Spleen (tissue), 11 donors: ENCODE results near the gene NCKIPSD. TPM values are rescaled to one million over a fixed set of nuclear protein-coding genes. Genes with fewer than 3 reads are reported as not detected.
"Not testable (repeated sequence)": the region's sequence is repeated elsewhere in the genome, so short reads cannot be mapped to it uniquely, and the experiment has no call there.

ENCODE experiments used
- DNase-seq: peaks from one replicate; pipeline ENCODE4 v3.0.0-alpha.2; 2020
- H3K27ac ChIP-seq, 8 donors: fragments of 200-600 bp; sonication (generic) in 7 of 8; 1 replicate in 4 of 8; 2 replicates in 4 of 8; pipeline versions ENCODE4 v1.5.0 to v1.8.0; 2016 to 2021; ENCODE audit warnings: inconsistent platforms in 4 of 8, mild to moderate bottlenecking in 4 of 8, moderate library complexity in 1 of 8
- H3K27me3 ChIP-seq, 7 donors: fragments of 200-600 bp; sonication (generic) in 6 of 7; replicated peaks in 1 of 7; 1 replicate in 4 of 7; 2 replicates in 3 of 7; pipeline versions ENCODE4 v1.5.0 to v1.8.0; 2016 to 2021; ENCODE audit warnings: inconsistent platforms in 3 of 7, mild to moderate bottlenecking in 1 of 7
- H3K36me3 ChIP-seq, 6 donors: fragments of 200-600 bp; sonication (generic) in 5 of 6; 1 replicate in 4 of 6; 2 replicates in 2 of 6; pipeline versions ENCODE4 v1.5.0 to v1.8.0; 2016 to 2021; ENCODE audit warnings: inconsistent platforms in 2 of 6
- H3K4me1 ChIP-seq, 6 donors: fragments of 200-600 bp; sonication (generic) in 5 of 6; 1 replicate in 3 of 6; 2 replicates in 3 of 6; pipeline versions ENCODE4 v1.5.0 to v1.8.0; 2016 to 2021; ENCODE audit warnings: inconsistent platforms in 3 of 6
- H3K4me3 ChIP-seq, 8 donors: fragments of 200-600 bp; sonication (generic) in 7 of 8; 1 replicate in 4 of 8; 2 replicates in 4 of 8; pipeline versions ENCODE4 v1.5.0 to v1.8.0; 2016 to 2021; ENCODE audit warnings: inconsistent platforms in 4 of 8, mild to moderate bottlenecking in 4 of 8, moderate library complexity in 2 of 8
- H3K9me3 ChIP-seq, 8 donors: fragments of 200-600 bp; sonication (generic) in 7 of 8; 1 replicate in 4 of 8; 2 replicates in 4 of 8; pipeline versions ENCODE4 v1.5.0 to v1.8.0; 2016 to 2021; ENCODE audit warnings: inconsistent platforms in 4 of 8
- CTCF ChIP-seq, 11 experiments: fragments of 200-600 bp in 7 of 11; fragments of 450-650 bp in 4 of 11; sonication (generic) in 4 of 11; IDR thresholded peaks in 8 of 11; conservative IDR thresholded peaks in 3 of 11; 1 replicate in 7 of 11; 2 replicates in 4 of 11; pipeline versions ENCODE4 v1.4.0 to v1.8.0; 2016 to 2021; ENCODE audit warnings: antibody characterized with exemption in 11 of 11, inconsistent platforms in 4 of 11, mild to moderate bottlenecking in 1 of 11
- POLR2A ChIP-seq, 3 donors: fragments of 450-650 bp; IDR thresholded peaks; one replicate each; pipeline ENCODE4 v1.5.1; 2017; ENCODE audit warnings: antibody characterized with exemption in 3 of 3, mild to moderate bottlenecking in 1 of 3
- POLR2AphosphoS5 ChIP-seq, 3 donors: sonication (generic); formaldehyde crosslinking; IDR thresholded peaks; one replicate each; pipeline ENCODE4 v1.5.1; 2017; ENCODE audit warnings: antibody characterized with exemption in 3 of 3
- WGBS, 5 donors: extraction: QIAGEN DNeasy Blood & Tissue Kit in 3 of 5; methylation state at CpG; one replicate each; pipeline versions ENCODE4 v1.1.5 to v1.1.7; 2013 to 2018; 5-methylcytosine and 5-hydroxymethylcytosine counted together
- intact Hi-C: fragments of 100-400 bp; cut with DNase I; formaldehyde crosslinking; loops from one replicate; pipeline ENCODE4 v1.15.0; 2023; ENCODE audit warnings: low total_unique reads
- polyA plus RNA-seq, 3 donors: library from polyadenylated mRNA; stranded (reverse); fragments of 200-250 nt; gene quantifications; one replicate each; pipeline ENCODE4 v1.2.1, GENCODE V29; 2013
- total RNA-seq, 7 donors: library from RNA; depleted of rRNA in 3 of 7; stranded (reverse); fragments of >200 nt in 3 of 7; fragmentation: NEBNext Ultra II Directional in 4 of 7; extraction: Animal tissue kit (Norgen Biotek cat#: 25700) in 4 of 7; gene quantifications; one replicate each; pipeline versions ENCODE4 v1.1.0 to v1.2.1, GENCODE V29; 2016 to 2021
- donor health status: healthy with polysubstance abuse.
- donor health status: DM: no; HTN: no; CAD: no; lungs with moderate emphysema.
- donor health status: DM: no; HTN: no; CAD: no.
- donor health status: Bipolar disorder and iron deficiency.
- donor health status: healthy.
- donor health status: DM: no; HTN: no; CAD: no.
- donor health status: DM: yes; HTN: yes; CAD: no.

NCKIPSD gene
- total and polyA plus RNA-seq, 10 donors, result 5.9 to 33.9 (median 17.8) TPM

GRCh38 chr3:48723725-48724124, 38.0 kb upstream of the NCKIPSD start:
- H3K4me1 ChIP-seq, result peaks cover 0 to 5% (median 0%) of the 10 kb centered on the region in 6 donors
- no peaks in the 10 kb centered on the region for H3K27me3 ChIP-seq
- WGBS, 5 donors, result 86 to 95% (median 88%) methylated on average over 7 of the region's 7 CpGs
- intact Hi-C loops, result no loop called here
- H3K9me3 ChIP-seq, result peaks cover 0 to 9% (median 0%) of the 10 kb centered on the region in 8 donors
- TF ChIP-seq CTCF (IDR thresholded peaks at IDR 0.05 in 8 of 11, conservative IDR thresholded peaks at IDR 0.05 in 3 of 11) (no peak), POLR2A (IDR thresholded peaks at IDR 0.05) (no peak), POLR2AphosphoS5 (IDR thresholded peaks at IDR 0.05) (no peak)
- H3K36me3 ChIP-seq, result no peaks in the 10 kb centered on the region
- DNase-seq, result no peak
- no peak overlapping the region for H3K27ac ChIP-seq
- H3K4me3 ChIP-seq, result no peak overlapping the region

- H3K4me3 ChIP-seq, intact Hi-C loops, H3K27ac ChIP-seq, H3K4me1 ChIP-seq, DNase-seq, H3K27me3 ChIP-seq, H3K9me3 ChIP-seq, H3K36me3 ChIP-seq: not testable (repeated sequence)
- 70 to 89% (median 77%) methylated on average over 3 of the region's 3 CpGs for WGBS, 5 donors
These were observed 37.6 kb upstream of the NCKIPSD start for GRCh38 chr3:48723293-48723692.

- H3K27me3 ChIP-seq, result no peaks in the 10 kb centered on the region
- peak within 1 kb of the TSS; percentile 65 to 89 (median 78) for H3K4me3 ChIP-seq
- H3K27ac ChIP-seq, result peak within 1 kb of the TSS; percentile 76 to 94 (median 92)
- peak; percentile 100 for DNase-seq
- peak in 2 of 3 donors; percentile 34 to 57 for TF ChIP-seq POLR2A (IDR thresholded peaks at IDR 0.05)
- peak; percentile 92 to 97 (median 94) for TF ChIP-seq POLR2AphosphoS5 (IDR thresholded peaks at IDR 0.05)
- peak in 3 of 11 experiments; percentile 15 to 35 (median 25) for TF ChIP-seq CTCF (IDR thresholded peaks at IDR 0.05 in 8 of 11, conservative IDR thresholded peaks at IDR 0.05 in 3 of 11)
- WGBS, 5 donors, result 2 to 4% (median 3%) methylated on average over 31 to 38 of the region's 38 CpGs
- peaks cover 25 to 54% (median 45%) of the 10 kb centered on the region in 6 donors for H3K4me1 ChIP-seq
- H3K36me3 ChIP-seq, result peaks cover 0 to 31% (median 7%) of the 10 kb centered on the region in 6 donors
- H3K9me3 ChIP-seq, result no peaks in the 10 kb centered on the region
- intact Hi-C loops, result no loop called here
These were observed 31.4 kb upstream of the NCKIPSD start, which contains the start of gene IP6K2 for GRCh38 chr3:48716982-48717746. Gene IP6K2, minus strand, starts transcription at chr3:48717221. Its CDS starts 21,930 bp downstream, at chr3:48695291.

- 0 to 1% (median 0%) methylated on average over 16 of the region's 16 CpGs for WGBS, 5 donors
- TF ChIP-seq POLR2AphosphoS5 (IDR thresholded peaks at IDR 0.05), result no peak
- TF ChIP-seq POLR2A (IDR thresholded peaks at IDR 0.05), result no peak
- TF ChIP-seq CTCF (IDR thresholded peaks at IDR 0.05 in 8 of 11, conservative IDR thresholded peaks at IDR 0.05 in 3 of 11), result no peak
- peak; percentile 77 for DNase-seq
These were observed 30.8 kb upstream of the NCKIPSD start for GRCh38 chr3:48716508-48716981.

More at GRCh38 chr3:48716508-48716981, 30.8 kb upstream of the NCKIPSD start:
- H3K27ac ChIP-seq, result peak overlapping the region; percentile 76 to 94 (median 92)
- no peaks in the 10 kb centered on the region for H3K9me3 ChIP-seq
- intact Hi-C loops, result no loop called here
- H3K4me1 ChIP-seq, result peaks cover 25 to 60% (median 48%) of the 10 kb centered on the region in 6 donors
- H3K27me3 ChIP-seq, result no peaks in the 10 kb centered on the region
- peak overlapping the region; percentile 65 to 89 (median 78) for H3K4me3 ChIP-seq
- H3K36me3 ChIP-seq, result peaks cover 0 to 37% (median 10%) of the 10 kb centered on the region in 6 donors
